Esophagus mucosa (tissue), 1 donor: ENCODE data around the gene ITM2C. TPM values are rescaled to one million over a fixed set of nuclear protein-coding genes. Genes with fewer than 3 reads are reported as not detected.

ENCODE experiments used
- ATAC-seq: fragments of 200-7000 bp; cut with Tn5 transposase; one replicate; pipeline ENCODE4 v1.9.1; 2020
- total RNA-seq: library from RNA; stranded (reverse); gene quantifications from one replicate; pipeline ENCODE4 v1.2.4, GENCODE V29; 2023
- donor health status: DM: yes; HTN: yes; CAD: no.

Gene ITM2C
- total RNA-seq, 1 donor from 2014 or later = 7.3 TPM

DNA sequence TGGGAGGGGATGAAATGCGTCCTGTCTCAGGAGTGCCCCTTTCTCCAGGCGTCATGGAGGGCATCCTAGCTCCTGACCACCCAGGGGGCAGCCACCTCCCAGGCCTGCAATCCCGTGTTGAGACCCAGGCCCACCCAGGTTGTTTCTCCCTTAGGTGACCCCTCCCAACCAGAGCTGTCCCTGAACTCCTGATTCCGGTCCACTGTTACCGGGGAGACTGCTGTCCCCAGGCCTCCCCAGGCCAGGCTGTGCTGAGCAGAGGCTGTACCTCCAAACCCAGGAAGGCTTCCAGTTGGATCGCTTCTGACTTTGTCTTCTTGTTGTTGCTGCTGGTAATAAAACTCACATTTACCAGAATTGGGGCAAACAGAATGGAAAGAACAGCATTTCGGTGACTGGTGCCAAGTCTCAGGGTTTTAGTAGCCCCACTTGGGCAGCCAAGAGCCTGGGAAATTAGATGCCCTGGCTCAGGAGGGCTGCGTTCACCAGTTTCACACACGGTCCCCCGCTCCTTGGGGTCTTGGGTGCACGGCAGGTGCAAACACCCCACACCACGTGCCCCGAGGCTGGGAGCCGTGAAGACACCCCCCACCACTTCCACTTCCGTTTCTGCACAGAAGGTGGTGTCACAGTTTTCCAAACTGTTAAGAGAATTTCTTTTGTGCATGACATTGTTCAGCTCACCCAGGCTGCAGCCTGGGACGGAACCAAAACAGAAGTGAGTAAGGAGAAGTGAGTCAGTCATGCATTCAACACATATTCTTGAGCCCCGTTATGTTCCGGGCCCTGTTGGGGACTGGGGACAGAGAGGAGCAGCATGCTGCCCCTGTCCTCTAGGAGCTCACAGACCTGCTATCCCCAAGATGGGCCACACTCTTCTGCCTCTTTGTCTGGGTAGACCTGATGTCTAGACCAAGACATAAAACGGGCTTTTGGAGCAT is 29.4 kb downstream of the ITM2C start:
- ATAC-seq = no peak

DNA sequence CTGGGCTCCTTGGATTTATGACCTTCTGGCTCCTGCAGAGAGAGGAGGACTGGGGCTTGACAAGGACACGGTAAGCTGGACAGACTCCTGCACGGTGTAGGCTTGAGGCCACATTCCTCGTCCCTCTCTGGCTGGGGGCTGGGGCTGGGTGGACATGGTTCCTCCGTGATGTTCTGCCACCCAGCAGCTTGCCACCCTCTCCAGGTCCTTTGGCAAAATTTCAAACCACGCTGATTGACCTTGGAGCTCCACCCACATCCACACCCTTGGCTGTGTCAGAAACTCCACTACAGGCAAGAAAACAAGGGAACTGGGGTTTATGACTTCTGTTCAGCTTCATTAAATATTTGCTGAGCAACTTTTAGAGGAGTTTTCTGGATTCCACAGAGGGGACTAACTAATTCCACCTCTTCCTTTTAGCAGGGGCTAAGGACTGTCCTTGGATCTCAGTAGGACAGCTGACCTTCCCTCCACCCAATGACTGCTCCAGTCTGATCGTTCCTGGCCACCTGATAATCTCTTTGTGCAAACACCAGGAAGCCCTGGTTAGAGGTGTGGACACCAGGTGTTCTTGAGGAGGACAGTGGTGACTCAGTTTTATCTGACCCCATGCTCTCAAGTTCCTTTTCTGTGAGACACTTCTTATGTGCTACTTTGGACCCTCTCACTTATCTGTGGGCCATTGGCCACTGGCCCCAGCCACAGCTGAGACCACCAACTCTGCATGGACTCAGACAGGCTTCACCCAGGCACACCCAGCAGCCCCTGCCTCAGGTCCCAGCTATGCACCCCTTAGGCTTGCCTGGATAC is 31.0 kb downstream of the ITM2C start:
- peak; percentile 34 for ATAC-seq

DNA sequence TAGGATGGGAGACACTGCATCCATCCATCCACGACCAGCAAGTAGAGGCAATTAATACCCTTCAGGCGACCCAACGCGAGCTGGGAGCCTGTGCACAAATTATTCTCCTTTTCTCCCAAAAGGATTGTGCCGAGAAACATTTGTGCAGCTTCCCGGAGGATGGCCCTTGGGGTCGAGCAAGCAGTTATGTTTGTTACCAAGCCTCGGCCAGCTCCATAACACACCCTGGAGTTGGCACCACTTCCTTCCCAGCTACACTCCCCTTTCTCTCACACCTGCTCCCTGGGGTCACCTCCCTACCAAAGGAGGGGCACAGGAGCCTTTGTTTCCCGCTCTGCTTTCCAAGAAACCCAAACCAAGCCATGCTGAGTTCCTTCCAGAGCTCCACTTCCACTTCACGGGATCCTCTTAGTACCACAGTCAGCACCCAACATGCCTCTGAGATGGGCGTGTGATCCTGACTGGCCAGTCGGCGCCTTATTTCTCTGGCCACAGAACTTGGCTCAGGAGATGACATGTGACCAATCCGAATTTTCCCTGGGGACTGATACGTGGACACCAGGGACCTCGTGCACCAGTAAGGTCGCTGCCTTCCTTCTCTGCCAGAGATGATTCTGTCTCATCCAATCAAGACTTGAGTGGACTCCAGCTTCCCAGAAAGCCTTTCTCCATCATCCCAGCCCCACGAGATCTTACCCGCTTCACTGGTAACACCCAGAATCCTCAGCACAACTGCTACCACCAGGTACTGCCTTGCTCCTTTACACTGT is 31.8 kb downstream of the ITM2C start:
- ATAC-seq = no peak

DNA sequence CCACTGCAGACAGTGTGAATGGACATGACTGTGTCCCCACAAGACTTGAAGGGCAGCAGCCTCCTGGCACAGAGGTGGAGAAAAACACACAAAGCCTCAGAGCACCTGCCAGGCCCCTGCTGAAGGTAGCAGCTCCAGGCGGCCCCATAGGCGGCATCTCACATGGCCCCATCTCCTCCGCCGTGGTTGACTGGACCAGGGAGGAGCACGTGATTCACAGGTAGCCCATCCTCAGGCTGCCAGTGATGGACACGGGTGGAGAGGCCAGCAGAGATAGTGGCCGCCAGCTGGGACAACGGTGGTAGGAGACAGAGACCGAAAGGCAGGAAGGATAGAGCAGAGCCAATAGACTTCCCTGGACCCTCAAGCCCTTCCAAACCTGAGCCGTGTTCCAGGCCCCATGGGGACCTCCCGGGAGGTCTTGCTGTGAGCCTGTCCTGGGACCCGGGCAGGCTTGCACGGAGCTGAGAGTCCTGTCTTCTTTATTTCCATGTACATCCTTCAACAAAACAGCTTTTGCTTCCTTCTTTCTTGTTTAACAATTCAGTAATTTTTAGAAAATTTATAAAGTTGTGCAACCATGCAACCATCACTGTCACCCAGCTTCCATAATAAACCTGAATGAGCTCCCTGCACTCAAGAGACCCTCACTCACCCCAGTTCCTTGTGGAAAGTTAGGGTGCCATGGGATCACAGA is 33.4 kb downstream of the ITM2C start:
- ATAC-seq = no peak

DNA sequence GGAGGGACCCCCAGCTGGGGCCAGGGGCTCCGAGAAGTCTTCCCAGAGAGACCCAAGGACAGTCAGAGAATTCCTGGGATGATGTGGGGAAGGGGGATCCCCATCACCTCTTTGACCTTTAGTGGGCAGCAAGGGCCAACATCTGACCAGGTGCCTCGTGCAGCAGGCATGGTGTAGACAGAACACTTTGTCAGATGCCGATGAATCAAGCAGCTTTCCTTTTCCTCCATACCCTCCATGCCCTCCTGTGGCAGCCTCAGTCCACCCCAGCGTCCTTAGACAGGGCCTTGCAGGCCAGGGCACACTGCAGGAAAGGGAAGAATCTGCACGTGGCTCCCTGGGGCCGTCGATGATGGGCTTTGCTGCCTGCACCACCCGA is 34.0 kb downstream of the ITM2C start:
- ATAC-seq = no peak

DNA sequence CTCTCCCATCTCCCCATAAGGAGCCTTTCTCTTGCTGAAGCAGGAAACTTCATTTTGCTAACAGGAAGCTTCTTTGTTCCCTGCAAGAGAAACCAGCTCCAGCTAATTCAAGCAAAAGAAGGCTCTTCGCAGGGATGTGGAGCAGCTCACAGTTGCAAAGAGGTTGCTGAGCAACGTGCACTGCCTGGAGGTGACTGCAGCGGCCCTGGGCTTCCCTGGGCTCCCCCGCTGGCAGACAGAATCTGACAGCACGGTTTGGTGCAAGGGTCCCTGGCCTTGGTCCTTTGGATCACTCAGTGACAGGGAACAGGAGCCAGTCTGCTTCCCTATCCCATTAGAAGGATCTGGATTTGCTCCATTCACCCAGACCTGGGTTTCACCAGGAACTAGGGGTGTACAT is 34.5 kb downstream of the ITM2C start:
- no peak for ATAC-seq

DNA sequence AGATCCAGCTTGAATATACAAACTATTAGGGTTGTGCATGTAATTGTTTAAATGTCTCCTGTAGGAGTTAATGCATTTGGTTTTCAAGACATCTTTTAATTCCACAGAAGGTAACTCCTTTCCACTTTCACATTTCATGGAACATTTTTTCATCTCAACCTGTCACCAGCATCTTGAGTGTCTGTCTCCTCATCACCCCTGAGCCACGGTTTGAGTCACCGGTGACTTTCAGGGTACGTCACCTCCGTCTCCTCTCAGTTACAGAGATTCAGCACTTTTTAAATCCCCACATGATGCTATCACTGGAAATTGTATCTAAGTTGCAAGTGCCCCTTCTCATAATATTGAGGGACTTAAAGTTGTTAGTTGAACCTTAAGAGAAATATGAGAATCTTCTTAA is 35.0 kb downstream of the ITM2C start:
- ATAC-seq = no peak

DNA sequence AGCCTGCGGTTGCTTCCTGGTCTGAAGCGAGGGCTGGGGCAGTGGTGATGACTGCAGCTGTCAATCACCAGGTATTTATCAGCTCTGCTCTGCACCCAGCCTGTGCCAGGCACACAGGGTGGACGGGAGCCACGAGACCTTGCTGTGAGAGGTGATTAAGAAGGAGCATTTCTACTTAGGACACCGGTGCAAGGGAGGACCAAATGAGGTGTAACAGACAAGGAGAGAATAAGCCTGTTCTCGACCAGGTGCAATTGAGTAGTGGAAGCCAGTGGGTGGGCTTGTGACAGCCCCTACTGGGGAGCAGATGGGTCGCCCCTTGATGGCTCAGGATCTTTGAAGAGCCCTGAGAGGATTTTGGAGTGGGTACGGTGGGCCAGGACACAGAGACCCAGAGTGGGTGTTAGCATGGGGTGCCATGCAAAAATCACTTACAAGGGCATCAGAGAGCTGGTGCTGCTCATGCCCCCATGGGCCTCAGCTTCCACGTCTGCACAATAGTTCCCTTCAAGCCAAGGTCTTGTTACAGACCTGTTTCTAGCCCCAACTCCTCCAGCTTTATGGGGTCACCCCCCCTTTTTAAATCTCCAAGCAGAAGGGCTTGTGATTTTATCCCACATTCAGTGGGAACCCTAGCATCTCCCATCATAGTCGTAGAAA is 35.7 kb downstream of the ITM2C start:
- no peak for ATAC-seq

DNA sequence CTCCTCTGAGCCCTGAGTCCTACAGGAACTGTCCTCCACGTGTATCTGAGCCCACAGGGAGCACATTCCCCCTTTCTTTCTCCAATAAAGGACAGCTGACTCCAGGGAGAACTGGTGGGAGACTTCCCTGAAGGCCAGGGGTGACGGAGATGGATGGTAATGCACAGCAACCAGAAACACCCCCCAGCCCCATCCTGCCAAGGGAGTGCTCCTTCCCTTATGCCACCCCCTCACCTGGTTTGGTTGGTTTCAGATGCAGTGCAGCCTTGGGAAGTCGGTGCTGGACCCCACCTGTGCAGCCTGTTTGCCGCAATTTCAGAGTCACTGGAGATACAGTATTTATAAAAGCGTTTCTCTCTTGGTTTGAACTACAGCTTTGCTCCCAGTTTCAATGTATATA is 36.3 kb downstream of the ITM2C start:
- ATAC-seq = no peak

DNA sequence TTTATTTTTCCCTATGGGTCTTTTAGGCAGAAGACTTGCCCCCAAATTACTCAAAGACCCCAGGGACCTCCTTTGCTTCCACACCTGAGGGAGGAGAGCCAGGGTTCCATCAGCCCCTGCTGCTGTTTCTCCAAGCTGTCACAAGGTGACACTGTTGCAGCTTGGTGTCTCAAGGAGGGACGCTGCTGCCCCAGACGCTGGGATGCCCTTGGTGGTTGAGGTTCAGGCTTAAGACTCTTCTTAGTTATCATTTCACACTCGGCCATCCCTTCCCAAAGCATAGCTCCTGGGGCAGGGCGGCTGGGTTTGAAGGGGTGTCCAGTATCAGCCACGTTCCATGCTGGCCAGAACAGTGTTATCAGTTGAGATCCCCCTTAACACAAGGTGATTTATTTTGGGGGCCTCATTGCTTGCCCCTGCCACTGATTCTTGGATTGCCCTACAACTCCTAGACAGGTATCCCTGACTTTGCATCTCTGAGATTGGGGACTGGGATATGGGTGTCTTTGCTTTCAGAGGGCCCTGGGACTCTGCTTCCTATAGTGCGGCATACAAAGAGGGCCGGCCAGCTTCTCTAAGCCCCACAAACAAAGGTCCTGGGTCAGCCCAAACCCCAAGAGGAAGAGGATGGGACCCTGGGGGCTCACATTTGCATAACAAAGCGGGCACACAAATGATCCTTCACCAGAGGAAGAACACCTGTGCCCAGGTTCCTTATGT is 37.6 kb downstream of the ITM2C start:
- ATAC-seq = peak; percentile 71

DNA sequence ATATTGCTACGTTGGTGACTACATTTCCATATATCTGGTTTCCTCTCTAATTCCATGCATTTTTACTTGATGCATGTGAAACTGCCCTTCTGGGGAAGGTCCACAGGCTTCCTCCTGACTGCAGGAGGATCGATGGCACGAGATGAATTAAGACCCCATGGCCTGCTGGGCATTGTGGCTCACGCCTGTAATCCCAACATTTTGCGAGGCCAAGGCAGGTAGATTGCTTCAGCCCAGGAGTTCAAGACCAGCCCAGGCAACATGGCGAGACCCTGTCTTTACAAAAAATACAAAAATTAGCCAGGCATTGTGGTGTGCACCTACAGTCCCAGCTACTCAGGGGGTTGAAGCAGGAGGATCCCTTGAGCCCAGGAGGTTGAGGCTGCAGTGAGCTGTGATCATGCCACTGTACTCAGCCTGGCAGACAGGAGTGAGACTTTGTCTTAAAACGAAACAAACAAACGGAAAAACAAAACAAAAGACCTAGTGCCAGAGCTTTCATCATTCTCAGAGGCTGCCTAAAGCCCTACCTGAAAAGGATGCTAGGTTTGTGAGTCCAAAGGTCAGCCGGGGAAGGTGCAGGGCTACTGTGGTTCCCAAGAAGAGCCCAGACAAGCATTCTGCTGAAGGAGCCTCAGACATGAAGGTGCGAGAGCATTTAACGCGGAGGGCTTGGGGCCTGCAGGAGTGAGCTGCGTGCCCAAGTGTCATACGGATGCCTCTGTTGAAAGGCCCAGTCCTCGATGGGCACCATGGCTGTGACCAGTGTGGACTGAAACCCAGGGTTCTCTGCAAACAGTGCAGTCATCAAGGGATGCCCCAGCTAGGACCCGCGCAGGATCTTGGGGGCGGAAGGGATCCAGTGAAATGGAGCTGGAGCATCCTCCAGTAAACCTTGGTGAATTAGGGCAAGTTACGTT is 38.7 kb downstream of the ITM2C start:
- ATAC-seq = no peak

DNA sequence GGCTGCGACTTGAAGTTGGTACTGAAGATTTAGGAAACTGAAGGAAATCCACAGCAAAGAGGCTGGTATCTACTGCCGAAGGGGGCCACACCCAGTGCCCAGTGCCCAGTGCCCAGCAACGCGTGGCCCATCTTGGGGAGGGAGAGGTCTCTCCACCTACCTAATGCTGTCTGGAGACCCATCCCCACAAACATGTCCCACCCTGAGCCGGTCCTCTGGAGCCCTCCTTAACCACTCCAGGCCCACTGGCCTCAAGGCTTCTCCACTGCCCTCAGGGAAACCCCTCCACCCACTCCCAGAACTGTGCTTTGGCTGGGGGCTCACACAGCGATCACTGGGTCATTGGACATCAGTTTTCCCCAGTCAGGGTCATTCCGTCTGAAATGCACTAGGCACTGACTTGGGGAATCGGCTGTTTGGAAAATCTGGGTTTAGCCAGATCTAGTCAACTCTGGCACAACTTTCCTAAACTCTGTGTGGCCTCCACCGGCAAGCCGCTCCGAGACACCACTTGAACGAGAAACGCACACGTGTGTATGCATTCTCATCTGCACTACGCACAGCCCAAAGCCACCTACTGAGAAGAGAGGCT is 40.2 kb downstream of the ITM2C start:
- ATAC-seq = no peak

DNA sequence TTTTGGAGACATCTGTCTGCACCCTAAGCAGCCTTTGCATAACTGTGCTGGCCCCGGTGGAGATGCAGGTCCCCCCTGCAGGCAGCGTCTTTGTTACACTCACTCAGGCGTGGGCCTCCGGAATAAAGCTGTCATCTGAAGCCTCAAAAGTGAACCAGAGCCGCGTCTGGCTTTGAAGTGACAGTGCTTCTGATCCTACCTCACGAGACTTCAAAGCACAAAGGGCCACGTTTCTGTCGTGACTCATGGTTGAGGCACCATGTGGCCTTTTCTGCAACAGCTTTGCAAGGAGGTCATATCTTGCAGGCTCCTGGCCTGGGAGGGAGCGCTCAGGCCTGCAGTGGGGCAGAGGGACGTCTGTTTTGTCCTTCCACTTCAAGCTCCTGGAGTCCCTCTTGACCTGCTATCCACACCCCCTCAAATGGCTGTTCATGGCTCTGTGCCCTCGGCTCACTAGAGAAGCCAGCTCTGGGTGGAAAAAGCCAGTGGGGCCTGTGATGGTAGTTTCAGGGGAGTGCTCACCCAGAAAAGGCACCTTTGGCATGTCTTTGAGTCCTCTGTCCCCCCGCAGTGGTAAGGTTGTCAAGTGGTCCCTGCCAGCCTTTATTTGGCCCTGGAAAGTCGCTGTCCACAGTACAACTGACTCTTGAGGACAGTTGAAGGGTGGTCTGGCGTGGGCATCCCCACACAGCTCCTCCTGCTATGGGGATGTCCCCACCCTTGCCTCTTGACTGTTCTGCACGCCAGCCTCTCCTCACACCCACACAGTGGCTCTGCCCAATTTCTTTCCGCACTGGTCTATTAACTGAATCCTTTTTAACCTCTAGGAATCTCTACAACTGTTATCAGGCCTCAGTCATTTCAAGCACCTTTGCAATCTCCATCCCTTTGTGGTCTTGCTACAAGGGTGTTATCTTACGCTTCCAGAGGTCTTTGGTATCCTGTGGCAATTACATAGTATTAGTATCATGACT is 41.0 kb downstream of the ITM2C start:
- ATAC-seq = no peak

DNA sequence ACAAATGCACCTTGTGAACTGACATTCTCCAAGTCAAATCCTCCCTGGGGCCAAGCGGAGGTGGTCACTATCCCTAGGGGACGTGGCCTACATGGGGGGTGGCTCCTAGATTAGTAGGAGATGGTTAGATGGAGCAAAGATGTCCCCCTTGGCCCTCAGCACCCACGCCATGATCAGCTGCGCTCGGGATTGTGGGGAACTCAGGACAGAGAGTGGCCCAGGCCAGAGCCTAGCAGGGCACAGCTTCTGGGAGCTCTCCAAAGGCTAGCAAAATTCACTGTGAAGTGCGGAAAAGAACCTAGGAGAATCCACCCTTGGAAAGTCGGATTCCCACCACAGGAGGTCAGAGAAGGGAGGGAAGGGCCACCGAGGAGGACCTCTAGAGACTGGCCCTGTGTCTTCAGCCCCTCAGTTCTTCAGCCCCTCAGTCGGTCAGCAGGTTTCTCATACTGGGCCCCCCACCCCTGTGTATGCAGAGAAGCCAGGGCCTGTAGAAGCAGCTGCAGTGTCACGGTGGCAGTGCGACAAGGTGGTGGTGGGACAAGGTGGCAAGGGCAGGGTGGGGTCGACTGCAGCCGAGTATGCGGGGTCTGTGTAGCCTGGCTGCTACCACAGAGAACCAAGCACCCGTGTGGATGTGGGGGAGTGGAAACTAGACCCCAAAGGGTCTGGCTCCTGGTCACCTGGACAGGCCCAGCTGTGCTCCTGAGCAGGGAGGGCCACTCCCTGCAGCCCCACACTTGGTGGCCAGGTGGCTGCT is 41.9 kb downstream of the ITM2C start:
- ATAC-seq = no peak

DNA sequence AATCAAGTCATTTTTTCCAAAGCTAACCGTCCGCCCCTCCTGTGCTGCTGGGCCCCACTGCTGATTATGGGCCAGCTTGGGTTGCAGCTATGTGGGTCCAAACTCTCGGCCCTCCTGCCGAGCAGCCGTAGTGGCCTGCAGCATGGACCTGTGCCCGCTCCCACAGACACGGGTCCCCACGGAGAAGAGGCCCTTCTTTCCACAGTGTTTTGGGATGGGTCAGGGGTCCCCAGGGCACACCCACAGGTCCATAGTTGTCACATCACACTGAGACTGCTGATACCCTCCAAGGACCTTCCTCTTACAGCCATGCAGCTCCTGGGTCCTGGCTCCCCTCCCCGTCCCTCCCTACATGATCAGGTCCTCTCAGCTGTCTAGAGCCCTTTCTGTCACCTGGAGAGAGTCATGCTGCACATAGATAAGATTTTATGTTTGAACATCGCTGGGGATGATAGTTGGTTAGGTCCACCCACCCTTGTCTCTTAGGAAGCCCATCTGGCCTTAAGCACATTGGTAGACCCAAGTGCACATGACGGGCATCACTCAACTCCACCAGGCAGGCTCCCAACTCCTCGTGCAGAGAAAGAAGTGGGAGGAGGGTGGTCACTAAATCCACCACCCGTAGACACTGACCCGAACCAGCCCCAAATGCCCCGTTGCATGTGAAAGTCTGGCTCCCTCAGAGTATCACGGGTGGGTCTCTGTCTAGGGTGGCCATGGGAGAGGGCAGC is 42.8 kb downstream of the ITM2C start:
- no peak for ATAC-seq

DNA sequence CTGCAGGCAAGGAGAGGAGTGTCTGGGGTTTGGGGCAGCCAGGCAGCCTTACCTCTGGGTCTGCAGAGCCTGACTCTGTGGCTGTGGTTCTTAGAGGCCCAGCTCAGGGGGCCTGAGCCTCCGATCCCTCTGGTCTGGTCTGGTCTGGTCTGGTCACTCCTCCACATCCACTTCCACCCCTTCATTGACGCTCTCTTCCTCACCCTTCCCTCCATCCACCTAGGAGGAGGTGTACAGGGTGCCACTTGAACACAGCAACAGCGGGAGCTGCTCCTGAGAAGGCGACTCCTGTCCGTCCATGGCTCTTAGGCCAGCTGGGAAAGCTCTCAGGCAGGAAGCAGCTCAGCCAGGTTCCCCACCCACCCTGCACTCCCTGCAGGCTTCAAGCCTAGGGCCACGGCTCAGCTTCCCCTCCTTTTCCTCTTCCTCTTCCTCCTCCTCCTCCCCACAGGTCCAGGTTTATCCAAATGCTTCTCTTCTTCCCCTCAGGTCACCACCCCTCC is 43.4 kb downstream of the ITM2C start:
- no peak for ATAC-seq
